Left lung (tissue), 10 donors: ENCODE results near the gene ANKDD1B. TPM values are rescaled to one million over a fixed set of nuclear protein-coding genes. Genes with fewer than 3 reads are reported as not detected.

Experiments
- ATAC-seq: fragments of 200-7000 bp; cut with Tn5 transposase; one replicate; pipeline ENCODE4 v1.9.1; 2020; ENCODE audit warnings: moderate library complexity
- DNase-seq, 4 donors: peaks; one replicate each; pipeline ENCODE4 v3.0.0-alpha.2; 2013 to 2020
- H3K27ac ChIP-seq, 2 donors: fragments of 200-600 bp; sonication (generic) in 1 of 2; one replicate each; pipeline versions ENCODE4 v1.5.0 to v1.8.0; 2020 to 2021
- H3K27me3 ChIP-seq, 2 donors: fragments of 200-600 bp; sonication (generic) in 1 of 2; one replicate each; pipeline versions ENCODE4 v1.5.0 to v1.8.0; 2020 to 2021
- H3K36me3 ChIP-seq, 2 donors: fragments of 200-600 bp; sonication (generic) in 1 of 2; one replicate each; pipeline versions ENCODE4 v1.5.0 to v1.8.0; 2020 to 2021
- H3K4me1 ChIP-seq, 2 donors: fragments of 200-600 bp; one replicate each; pipeline ENCODE4 v1.8.0; 2021
- H3K4me3 ChIP-seq, 2 donors: fragments of 200-600 bp; sonication (generic) in 1 of 2; one replicate each; pipeline versions ENCODE4 v1.5.0 to v1.8.0; 2020 to 2021; ENCODE audit warnings: mild to moderate bottlenecking in 1 of 2
- H3K9me3 ChIP-seq, 2 donors: fragments of 200-600 bp; sonication (generic) in 1 of 2; one replicate each; pipeline versions ENCODE4 v1.5.0 to v1.8.0; 2020 to 2021
- intact Hi-C, 2 donors: fragments of 100-400 bp; cut with DNase I; formaldehyde crosslinking; loops; one replicate each; pipeline versions ENCODE4 v1.11.2 to v1.14.2; 2022
- polyA plus RNA-seq, 6 donors: library from polyadenylated mRNA; unstranded; fragments of 120-200 nt; gene quantifications; one replicate each; pipeline ENCODE4 v1.2.1, GENCODE V29; 2013; ENCODE audit not compliant: insufficient read length in 6 of 6
- total RNA-seq, 2 donors: library from RNA; stranded (reverse); fragmentation: NEBNext Ultra II Directional; extraction: Animal tissue kit (Norgen Biotek cat#: 25700); gene quantifications; one replicate each; pipeline ENCODE4 v1.2.1, GENCODE V29; 2021
- TF ChIP-seq, protein P1 (sequence below), 2 donors: fragments of 200-600 bp; sonication (generic) in 1 of 2; IDR thresholded peaks; one replicate each; pipeline versions ENCODE4 v1.5.0 to v1.8.0; 2021; ENCODE audit warnings: antibody characterized with exemption in 2 of 2
- donor health status: DM: no; HTN: yes; CAD: no.
- donor health status: DM: no; HTN: no; CAD: no.

Gene ANKDD1B
- total and polyA plus RNA-seq, 8 donors = 3.0 to 4.9 (median 4.3) TPM

DNA sequence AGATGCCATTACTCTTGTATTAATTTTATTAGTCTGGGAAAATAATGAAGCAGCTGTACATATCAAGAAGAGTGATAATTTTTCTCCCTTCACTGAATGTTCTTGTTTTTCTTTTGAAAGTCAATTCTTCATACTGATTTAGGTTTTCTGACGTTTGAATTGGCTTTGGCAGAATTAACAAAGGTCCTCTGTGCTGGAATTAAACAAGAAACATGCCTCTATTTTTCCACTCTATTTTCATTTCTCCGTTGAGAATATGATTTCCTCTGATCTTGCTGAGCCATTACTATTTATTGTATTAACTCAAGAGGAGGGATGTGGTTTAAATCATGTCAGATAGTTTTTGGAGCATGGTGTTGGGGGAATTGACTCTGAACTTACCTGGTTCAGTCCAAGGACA is 42.3 kb downstream of the ANKDD1B start:
- no peak for DNase-seq
- Histone ChIP-seq H3K4me1 (no peaks in the 10 kb centered on the region), H3K36me3 (no peaks in the 10 kb centered on the region), H3K27me3 (no peaks in the 10 kb centered on the region), H3K4me3 (no peak overlapping the region), H3K27ac (no peak overlapping the region), H3K9me3 (no peaks in the 10 kb centered on the region)
- ATAC-seq = no peak
- intact Hi-C loops = no loop called here
- TF ChIP-seq, protein P1, sequence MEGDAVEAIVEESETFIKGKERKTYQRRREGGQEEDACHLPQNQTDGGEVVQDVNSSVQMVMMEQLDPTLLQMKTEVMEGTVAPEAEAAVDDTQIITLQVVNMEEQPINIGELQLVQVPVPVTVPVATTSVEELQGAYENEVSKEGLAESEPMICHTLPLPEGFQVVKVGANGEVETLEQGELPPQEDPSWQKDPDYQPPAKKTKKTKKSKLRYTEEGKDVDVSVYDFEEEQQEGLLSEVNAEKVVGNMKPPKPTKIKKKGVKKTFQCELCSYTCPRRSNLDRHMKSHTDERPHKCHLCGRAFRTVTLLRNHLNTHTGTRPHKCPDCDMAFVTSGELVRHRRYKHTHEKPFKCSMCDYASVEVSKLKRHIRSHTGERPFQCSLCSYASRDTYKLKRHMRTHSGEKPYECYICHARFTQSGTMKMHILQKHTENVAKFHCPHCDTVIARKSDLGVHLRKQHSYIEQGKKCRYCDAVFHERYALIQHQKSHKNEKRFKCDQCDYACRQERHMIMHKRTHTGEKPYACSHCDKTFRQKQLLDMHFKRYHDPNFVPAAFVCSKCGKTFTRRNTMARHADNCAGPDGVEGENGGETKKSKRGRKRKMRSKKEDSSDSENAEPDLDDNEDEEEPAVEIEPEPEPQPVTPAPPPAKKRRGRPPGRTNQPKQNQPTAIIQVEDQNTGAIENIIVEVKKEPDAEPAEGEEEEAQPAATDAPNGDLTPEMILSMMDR (IDR thresholded peaks at IDR 0.05) = no peak

DNA sequence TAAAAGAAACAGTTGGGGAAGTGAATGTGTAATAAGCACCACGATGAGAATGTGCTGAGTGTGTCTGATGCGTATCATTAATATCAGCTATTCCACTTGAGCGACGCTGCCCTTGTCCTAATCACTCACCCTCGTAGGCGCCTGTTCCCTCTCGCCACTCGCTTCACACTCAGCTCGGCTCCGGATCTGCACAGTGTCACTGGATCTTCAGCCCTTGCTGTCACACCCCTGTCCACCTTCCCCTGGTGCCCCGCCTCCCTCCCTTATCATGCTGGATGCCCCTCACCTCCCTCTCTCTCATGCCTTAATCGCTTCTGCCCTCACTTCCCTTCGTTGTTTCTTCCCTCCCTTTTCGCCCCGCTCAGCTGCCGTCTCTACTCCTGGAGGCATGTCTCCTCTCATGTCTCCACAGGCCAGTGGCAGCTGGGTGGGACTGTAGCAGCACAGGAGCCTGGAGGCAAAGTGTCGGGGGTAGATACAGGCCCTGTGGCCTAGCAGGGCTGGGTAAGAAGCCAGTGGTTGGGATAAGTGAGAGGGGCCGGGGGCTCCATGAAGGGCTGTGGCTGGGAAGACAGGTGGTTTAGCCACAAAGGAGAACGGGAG is 43.5 kb downstream of the ANKDD1B start:
- ATAC-seq (no peak), DNase-seq (no peak)
- Histone ChIP-seq H3K4me1 (no peaks in the 10 kb centered on the region), H3K27ac (no peak overlapping the region), H3K4me3 (no peak overlapping the region), H3K36me3 (no peaks in the 10 kb centered on the region), H3K9me3 (no peaks in the 10 kb centered on the region), H3K27me3 (no peaks in the 10 kb centered on the region)
- TF ChIP-seq, protein P1 (IDR thresholded peaks at IDR 0.05) = no peak
- intact Hi-C loops = no loop called here

DNA sequence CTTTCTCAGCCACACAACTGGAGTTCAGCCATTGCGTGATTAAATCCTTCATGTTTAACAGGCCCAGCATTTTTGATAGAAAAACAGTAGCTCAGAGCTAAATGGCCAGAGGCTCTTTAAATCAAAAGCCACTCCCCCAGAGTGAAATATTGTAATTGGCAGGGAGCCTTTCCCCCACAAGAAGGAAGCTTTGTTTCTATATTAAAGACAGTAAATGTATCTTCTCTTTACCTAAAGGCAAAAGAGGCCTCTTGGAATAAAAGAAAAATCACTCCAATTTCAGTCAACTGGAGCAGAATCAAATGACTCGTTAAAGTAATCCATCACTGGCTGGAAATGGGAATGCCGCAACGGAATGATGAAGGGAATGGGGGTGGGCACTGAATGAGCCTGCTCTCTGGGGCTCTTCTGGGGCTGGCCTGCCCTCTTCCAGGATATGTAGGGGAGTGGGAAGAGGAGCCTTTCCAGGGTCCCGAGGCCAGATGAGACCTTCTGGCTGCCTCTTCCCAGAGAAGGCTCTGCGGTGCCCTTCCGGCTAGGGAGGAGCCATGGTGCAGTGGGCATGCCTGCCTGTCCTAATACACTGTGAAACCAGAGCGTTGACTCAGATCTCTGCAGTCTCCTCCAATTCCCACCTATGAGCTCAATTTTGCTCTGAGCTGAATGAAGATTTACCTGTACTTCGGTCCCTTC is 45.2 kb downstream of the ANKDD1B start:
- Histone ChIP-seq H3K4me1 (no peaks in the 10 kb centered on the region), H3K27ac (peak overlapping the region; percentile 55 to 66), H3K9me3 (no peaks in the 10 kb centered on the region), H3K27me3 (no peaks in the 10 kb centered on the region), H3K36me3 (no peaks in the 10 kb centered on the region), H3K4me3 (peak overlapping the region; percentile 33 to 40)
- intact Hi-C loops = no loop called here
- peak; percentile 92 for ATAC-seq
- TF ChIP-seq, protein P1 (IDR thresholded peaks at IDR 0.05) = no peak
- DNase-seq = peak in 1 of 4 donors; percentile 39

DNA sequence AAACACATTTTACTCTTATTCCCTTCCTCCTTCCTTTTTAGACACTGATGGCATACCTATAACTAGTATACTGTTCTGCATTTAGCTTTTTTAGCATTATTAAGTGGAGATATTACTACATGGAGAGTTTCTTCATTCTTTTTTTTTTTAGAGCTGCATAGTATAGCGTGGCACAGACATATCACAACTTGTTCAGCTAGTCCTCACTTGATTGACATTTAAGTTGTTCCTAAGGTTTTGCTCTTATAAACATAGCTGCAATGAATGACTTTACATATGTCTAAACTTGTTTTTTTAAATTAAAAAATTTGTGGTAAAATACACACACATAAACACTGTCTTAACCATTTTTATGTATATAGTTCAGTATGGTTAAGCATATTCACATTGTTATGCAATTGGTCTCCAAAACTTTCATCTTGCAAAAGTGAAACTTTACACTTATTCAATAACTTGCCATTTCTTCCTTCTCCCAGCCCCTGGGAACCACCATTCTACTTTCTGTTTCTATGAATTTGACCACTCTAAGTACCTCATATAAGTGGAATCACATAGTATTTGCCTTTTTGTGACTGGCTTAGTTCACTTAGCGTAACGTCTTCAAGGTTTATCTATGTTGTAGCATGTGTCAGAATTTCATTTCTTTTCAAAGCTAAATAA is 48.7 kb downstream of the ANKDD1B start:
- H3K4me3 ChIP-seq = no peak overlapping the region
- no peak for DNase-seq
- intact Hi-C loops = no loop called here
- no peaks in the 10 kb centered on the region for H3K27me3 ChIP-seq
- TF ChIP-seq, protein P1 (IDR thresholded peaks at IDR 0.05) = no peak
- H3K9me3 ChIP-seq = no peaks in the 10 kb centered on the region
- H3K27ac ChIP-seq = no peak overlapping the region
- no peaks in the 10 kb centered on the region for H3K36me3 ChIP-seq
- ATAC-seq = no peak
- H3K4me1 ChIP-seq = no peaks in the 10 kb centered on the region
